Stomach (tissue), 4 donors: ENCODE results near the gene PARD3.

Experiments used
- POLR2A ChIP-seq, 4 donors: fragments of 450-650 bp; IDR thresholded peaks; one replicate each; pipeline ENCODE4 v1.6.1; 2016; ENCODE audit warnings: antibody characterized with exemption in 4 of 4, control low read depth in 2 of 4, mild to moderate bottlenecking in 1 of 4, moderate library complexity in 1 of 4
- POLR2AphosphoS5 ChIP-seq, 3 donors: sonication (generic); formaldehyde crosslinking; IDR thresholded peaks; one replicate each; pipeline ENCODE4 v1.6.1; 2016; ENCODE audit warnings: antibody characterized with exemption in 3 of 3
- TF ChIP-seq, protein P1 (sequence below), 7 experiments: fragments of 450-650 bp in 4 of 7; fragments of 200-600 bp in 3 of 7; sonication (generic) in 3 of 7; IDR thresholded peaks; one replicate each; pipeline ENCODE4 v1.5.1; 2016 to 2019; ENCODE audit warnings: antibody characterized with exemption in 7 of 7, control low read depth in 2 of 7, mild to moderate bottlenecking in 1 of 7

DNA sequence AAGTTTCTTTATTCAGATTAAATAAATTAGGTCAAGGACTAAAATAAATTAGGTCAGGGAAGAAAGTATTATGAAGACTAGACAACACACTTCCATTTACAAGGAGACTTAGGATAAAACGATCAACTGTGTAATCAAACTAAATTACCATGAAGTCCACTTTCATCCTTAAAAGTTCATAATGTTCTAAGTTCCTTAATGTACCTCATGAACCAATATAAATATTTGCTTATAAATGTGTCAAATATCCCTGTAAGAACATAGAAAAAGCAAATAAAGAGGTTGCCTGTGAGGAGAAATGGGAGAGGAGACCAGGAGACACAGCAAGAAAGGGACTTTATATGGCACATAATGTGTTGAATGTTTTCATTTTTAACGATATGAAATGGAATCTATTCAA is 345.6 kb downstream of the PARD3 start:
- TF ChIP-seq, protein P1, sequence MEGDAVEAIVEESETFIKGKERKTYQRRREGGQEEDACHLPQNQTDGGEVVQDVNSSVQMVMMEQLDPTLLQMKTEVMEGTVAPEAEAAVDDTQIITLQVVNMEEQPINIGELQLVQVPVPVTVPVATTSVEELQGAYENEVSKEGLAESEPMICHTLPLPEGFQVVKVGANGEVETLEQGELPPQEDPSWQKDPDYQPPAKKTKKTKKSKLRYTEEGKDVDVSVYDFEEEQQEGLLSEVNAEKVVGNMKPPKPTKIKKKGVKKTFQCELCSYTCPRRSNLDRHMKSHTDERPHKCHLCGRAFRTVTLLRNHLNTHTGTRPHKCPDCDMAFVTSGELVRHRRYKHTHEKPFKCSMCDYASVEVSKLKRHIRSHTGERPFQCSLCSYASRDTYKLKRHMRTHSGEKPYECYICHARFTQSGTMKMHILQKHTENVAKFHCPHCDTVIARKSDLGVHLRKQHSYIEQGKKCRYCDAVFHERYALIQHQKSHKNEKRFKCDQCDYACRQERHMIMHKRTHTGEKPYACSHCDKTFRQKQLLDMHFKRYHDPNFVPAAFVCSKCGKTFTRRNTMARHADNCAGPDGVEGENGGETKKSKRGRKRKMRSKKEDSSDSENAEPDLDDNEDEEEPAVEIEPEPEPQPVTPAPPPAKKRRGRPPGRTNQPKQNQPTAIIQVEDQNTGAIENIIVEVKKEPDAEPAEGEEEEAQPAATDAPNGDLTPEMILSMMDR (IDR thresholded peaks at IDR 0.05), result no peak
- TF ChIP-seq POLR2A (IDR thresholded peaks at IDR 0.05) (no peak), POLR2AphosphoS5 (IDR thresholded peaks at IDR 0.05) (no peak)
